Stimulated activated CD8-positive, alpha-beta memory T cell treated with anti-CD3 and anti-CD28 coated beads, Interleukin-2, amount 100 ng/mL, for 1 hour (primary cell): ENCODE data around the gene CHAF1B.

Experiments
- DNase-seq, 2 donors: peaks; one replicate each; pipeline ENCODE4 v3.0.0-alpha.2; 2020; ENCODE audit warnings: low read depth in 2 of 2

The CHAF1B gene

DNA sequence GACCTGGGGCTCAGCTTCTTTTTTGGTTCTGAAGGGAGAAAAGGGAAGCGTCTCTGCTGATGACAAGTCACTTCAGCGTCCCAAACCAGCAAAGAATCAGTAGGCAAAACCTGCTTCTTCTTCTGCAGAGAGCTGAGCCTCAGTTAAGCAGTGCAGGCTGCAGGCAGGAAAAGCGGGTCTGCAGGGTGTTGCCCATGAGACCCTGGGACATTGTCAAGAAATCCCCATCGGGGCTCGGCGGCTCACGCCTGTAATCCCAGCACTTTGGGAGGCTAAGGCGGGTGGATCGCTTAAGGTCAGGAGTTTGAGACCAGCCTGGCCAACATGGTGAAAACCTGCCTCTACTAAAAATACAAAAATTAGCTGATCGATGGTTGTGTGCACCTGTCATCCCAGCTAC, 78.0 kb downstream of the CHAF1B start:
- DNase-seq = no peak

DNA sequence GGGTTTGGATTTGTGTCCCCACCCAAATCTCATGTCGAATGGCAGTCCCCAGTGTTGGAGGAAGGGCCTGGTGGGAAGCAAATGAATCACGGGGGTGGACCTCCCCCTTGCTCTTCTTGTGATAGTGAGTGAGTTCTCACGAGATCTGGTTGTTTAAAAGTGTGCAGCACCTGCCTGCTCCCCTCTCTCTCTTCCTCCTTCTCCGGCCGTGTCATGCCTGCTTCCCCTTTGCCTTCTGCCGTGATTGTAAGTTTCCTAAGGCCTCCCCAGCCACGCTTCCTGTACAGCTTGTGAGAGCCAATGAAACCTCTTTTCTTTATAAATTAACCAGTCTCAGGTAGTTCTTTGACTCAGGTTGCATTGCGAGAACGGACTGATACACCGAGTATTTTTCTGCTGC, 78.8 kb downstream of the CHAF1B start:
- DNase-seq = no peak

GRCh38 chr21:36464590-36464989, 79.4 kb downstream of the CHAF1B start:
- no peak for DNase-seq

DNA sequence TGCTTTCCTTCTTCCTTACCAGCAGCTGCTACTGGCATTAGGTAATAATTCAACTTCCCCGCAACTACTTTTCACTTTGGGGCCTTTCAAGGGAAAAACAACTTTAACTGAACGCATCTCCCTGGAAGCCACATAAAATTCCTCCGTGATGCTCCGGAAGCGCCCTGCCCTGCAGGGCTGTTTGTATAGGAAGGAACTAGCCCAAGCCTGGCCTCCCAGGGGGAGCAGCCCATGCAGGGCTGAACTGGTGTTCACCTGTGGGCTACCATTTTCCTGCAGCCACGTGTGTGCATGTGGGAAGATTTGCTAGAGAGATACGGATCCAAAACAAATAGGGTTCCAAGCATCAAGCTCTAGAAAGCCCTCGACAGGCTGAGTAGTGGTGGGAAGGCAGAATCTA, 80.3 kb downstream of the CHAF1B start:
- DNase-seq = no peak

GRCh38 chr21:36466061-36466511, 80.9 kb downstream of the CHAF1B start:
- no peak for DNase-seq
